ENCODE data around the gene LRP5.

GRCh38 chr11:68430384-68430783 lies 118.0 kb downstream of the LRP5 start:
- TF ChIP-seq CTCF (conservative IDR thresholded peaks at IDR 0.05; ENCODE audit: low read length): no peak
- no peak for TF ChIP-seq EZH2phosphoT487 (IDR thresholded peaks at IDR 0.05; ENCODE audit: borderline replicate concordance)

All from Loucy (cell line).